WTC11 (cell line): ENCODE results near the gene MLXIPL. TPM values are rescaled to one million over a fixed set of nuclear protein-coding genes. Genes with fewer than 3 reads are reported as not detected.

ENCODE experiments used
- ATAC-seq: fragments of 200-7000 bp; cut with Tn5 transposase; 2 replicates; pipeline ENCODE4 v1.10.0; 2021; ENCODE audit warnings: mild to moderate bottlenecking, moderate library complexity
- CTCF ChIA-PET: fragments of 300-600 bp; sonication (Branson Sonifier 250); formaldehyde crosslinking; loops from one replicate; lab custom pipeline; 2021; ENCODE audit warnings: antibody characterized with exemption; lab: Charles Lee
- POLR2A ChIA-PET: fragments of 350-600 bp; sonication (Branson Sonifier 250); formaldehyde crosslinking; loops from one replicate; lab custom pipeline; 2021; ENCODE audit warnings: antibody characterized with exemption; lab: Charles Lee
- DNase-seq: peaks from one replicate; pipeline ENCODE4 v3.0.0; 2021; ENCODE audit warnings: low spot score
- H3K27ac Mint-ChIP-seq: 2 replicates; pipeline ENCODE4 v1.8.0; 2021; ENCODE audit warnings: mixed read lengths
- H3K27me3 Mint-ChIP-seq: 2 replicates; pipeline ENCODE4 v1.8.0; 2021; ENCODE audit warnings: low read depth, mild to moderate bottlenecking, moderate library complexity, mixed read lengths
- H3K36me3 Mint-ChIP-seq: 2 replicates; pipeline ENCODE4 v1.8.0; 2021; ENCODE audit warnings: mixed read lengths
- H3K4me1 Mint-ChIP-seq: 2 replicates; pipeline ENCODE4 v1.8.0; 2022; ENCODE audit warnings: mixed read lengths
- H3K4me3 Mint-ChIP-seq: 2 replicates; pipeline ENCODE4 v1.8.0; 2021; ENCODE audit warnings: mild to moderate bottlenecking, moderate library complexity, mixed read lengths
- H3K9me3 Mint-ChIP-seq: 2 replicates; pipeline ENCODE4 v1.8.0; 2021; ENCODE audit warnings: mixed read lengths
- E2F4 ChIP-seq: sonication (generic); formaldehyde crosslinking; IDR thresholded peaks from 2 replicates; pipeline ENCODE4 v1.8.1; 2022; ENCODE audit warnings: low read depth, mild to moderate bottlenecking, moderate library complexity, missing genetic modification reagents, borderline replicate concordance
- E2F5 ChIP-seq: sonication (generic); formaldehyde crosslinking; IDR thresholded peaks from 2 replicates; pipeline ENCODE4 v1.8.1; 2022; ENCODE audit warnings: mild to moderate bottlenecking, moderate library complexity, missing genetic modification reagents
- ESRRA ChIP-seq: sonication (generic); formaldehyde crosslinking; IDR thresholded peaks from 2 replicates; pipeline ENCODE4 v1.8.1; 2022; ENCODE audit warnings: mild to moderate bottlenecking, missing genetic modification reagents, borderline replicate concordance
- FOXJ3 ChIP-seq: sonication (generic); formaldehyde crosslinking; IDR thresholded peaks from 2 replicates; pipeline ENCODE4 v1.9.0; 2021; ENCODE audit warnings: missing genetic modification reagents, mild to moderate bottlenecking, borderline replicate concordance
- GRHL2 ChIP-seq: fragments of 250-450 bp; sonication (Bioruptor Pico); IDR thresholded peaks from 2 replicates; pipeline ENCODE4 v1.8.0; 2022; ENCODE audit warnings: mild to moderate bottlenecking, moderate library complexity; ENCODE audit not compliant: insufficient replicate concordance, severe bottlenecking
- GTF2I ChIP-seq: fragments of 250-450 bp; sonication (Bioruptor Pico); conservative IDR thresholded peaks from 2 replicates; pipeline ENCODE4 v1.4.0; 2021; ENCODE audit warnings: mild to moderate bottlenecking
- MLX ChIP-seq: sonication (generic); formaldehyde crosslinking; IDR thresholded peaks from 2 replicates; pipeline ENCODE4 v1.8.1; 2023; ENCODE audit warnings: mild to moderate bottlenecking, missing genetic modification reagents, moderate library complexity
- MXD4 ChIP-seq: fragments of 250-450 bp; sonication (Bioruptor Pico); IDR thresholded peaks from 2 replicates; pipeline ENCODE4 v1.8.0; 2021; ENCODE audit warnings: mild to moderate bottlenecking, moderate library complexity, borderline replicate concordance
- RELA ChIP-seq: sonication (generic); formaldehyde crosslinking; IDR thresholded peaks from 2 replicates; pipeline ENCODE4 v1.8.1; 2022; ENCODE audit warnings: missing genetic modification reagents, mild to moderate bottlenecking, borderline replicate concordance
- SMAD3 ChIP-seq: sonication (generic); formaldehyde crosslinking; IDR thresholded peaks from 2 replicates; pipeline ENCODE4 v1.8.0; 2022; ENCODE audit warnings: missing genetic modification reagents, mild to moderate bottlenecking, borderline replicate concordance
- SOX15 ChIP-seq: fragments of 250-450 bp; sonication (Bioruptor Pico); IDR thresholded peaks from 2 replicates; pipeline ENCODE4 v1.9.0; 2021; ENCODE audit warnings: mild to moderate bottlenecking
- ZNF121 ChIP-seq: sonication (generic); formaldehyde crosslinking; IDR thresholded peaks from 2 replicates; pipeline ENCODE4 v1.8.0; 2023; ENCODE audit warnings: missing genetic modification reagents
- ZNF263 ChIP-seq: sonication (generic); formaldehyde crosslinking; IDR thresholded peaks from 2 replicates; pipeline ENCODE4 v1.8.1; 2022; ENCODE audit warnings: low read depth, mild to moderate bottlenecking, moderate library complexity, missing genetic modification reagents
- ZNF281 ChIP-seq: sonication (generic); formaldehyde crosslinking; IDR thresholded peaks from 2 replicates; pipeline ENCODE4 v1.8.0; 2023; ENCODE audit warnings: mild to moderate bottlenecking, missing genetic modification reagents
- ZNF317 ChIP-seq: sonication (generic); formaldehyde crosslinking; IDR thresholded peaks from 2 replicates; pipeline ENCODE4 v1.8.1; 2023; ENCODE audit warnings: low read depth, mild to moderate bottlenecking, moderate library complexity, missing genetic modification reagents, borderline replicate concordance
- ZNF396 ChIP-seq: fragments of 250-450 bp; sonication (Bioruptor Pico); IDR thresholded peaks from 2 replicates; pipeline ENCODE4 v1.8.0; 2021; ENCODE audit warnings: mild to moderate bottlenecking, moderate library complexity, borderline replicate concordance
- ZNF512 ChIP-seq: sonication (generic); formaldehyde crosslinking; IDR thresholded peaks from 2 replicates; pipeline ENCODE4 v1.8.1; 2022; ENCODE audit warnings: missing genetic modification reagents, borderline replicate concordance
- ZSCAN18 ChIP-seq: fragments of 250-450 bp; sonication (Bioruptor Pico); IDR thresholded peaks from 2 replicates; pipeline ENCODE4 v2.1.2; 2022; ENCODE audit warnings: mild to moderate bottlenecking, moderate library complexity
- total RNA-seq: library from RNA; stranded (reverse); gene quantifications from 3 replicates; pipeline ENCODE4 v1.2.3, GENCODE V29; 2021

Gene MLXIPL
- total RNA-seq, 1 experiment from 2014 or later = 20.4 TPM

GRCh38 chr7:73647725-73648592 lies 23.6 kb upstream of the MLXIPL start (continued):
- TF ChIP-seq ZNF263 (CRISPR knock-in tag) (0 out of 2 replicates have a peak, but pooled peaks have one; percentile 8), MLX (CRISPR knock-in tag) (no peak), E2F4 (no peak), GRHL2 (CRISPR knock-in tag) (no peak)

GRCh38 chr7:73646785-73647724 lies 22.7 kb upstream of the MLXIPL start:
- TF ChIP-seq SOX15 (CRISPR knock-in tag) = no peak
- peak; percentile 24; the same call in 1 of the 2 replicates for TF ChIP-seq ZNF263 (CRISPR knock-in tag)
- Mint-ChIP-seq H3K27me3 (peaks cover 69% of the 10 kb centered on the region), H3K27ac (no peak overlapping the region), H3K36me3 (no peaks in the 10 kb centered on the region), H3K4me1 (peaks cover 15% of the 10 kb centered on the region), H3K4me3 (peak overlapping the region; percentile 61), H3K9me3 (no peaks in the 10 kb centered on the region)
- CTCF ChIA-PET = interaction anchor here (0.5 to 2.4 kb wide), 10 partner anchors 11 to 54 kb away, joined by 3 to 14 read pairs (median 4); partner anchors contain the start of genes MLXIPL and VPS37D
- ATAC-seq = peak; percentile 8; the same call in 1 of the 2 replicates
- POLR2A ChIA-PET = interaction anchor here (1.1 kb wide), 1 partner anchor 23 kb away, joined by 4 read pairs; the partner anchor contains the start of gene MLXIPL
- DNase-seq = no peak

GRCh38 chr7:73645643-73646174 lies 21.4 kb upstream of the MLXIPL start:
- DNase-seq (no peak), ATAC-seq (no peak)
- TF ChIP-seq E2F5 (CRISPR knock-in tag) = no peak
- no peak for TF ChIP-seq GTF2I (CRISPR knock-in tag)
- no peak for TF ChIP-seq SMAD3
- no peak for TF ChIP-seq ZNF396 (CRISPR knock-in tag)
- no peak for TF ChIP-seq FOXJ3
- no peak for TF ChIP-seq ZNF317 (CRISPR knock-in tag)
- no peak for TF ChIP-seq ESRRA
- no peak for TF ChIP-seq ZNF512 (CRISPR knock-in tag)
- no peak for TF ChIP-seq MXD4 (CRISPR knock-in tag)
- TF ChIP-seq ZSCAN18 (CRISPR knock-in tag) = no peak
- no peak for TF ChIP-seq ZNF281
- no peak for TF ChIP-seq ZNF121 (CRISPR knock-in tag)
- no peak for TF ChIP-seq RELA (CRISPR knock-in tag)
- Mint-ChIP-seq H3K4me1 (peaks cover 15% of the 10 kb centered on the region), H3K9me3 (peaks cover 3% of the 10 kb centered on the region), H3K4me3 (no peak overlapping the region), H3K36me3 (no peaks in the 10 kb centered on the region), H3K27me3 (peaks cover 62% of the 10 kb centered on the region), H3K27ac (no peak overlapping the region)
- ChIA-PET POLR2A (interaction anchor here (1.2 kb wide), 1 partner anchor 21 kb away, joined by 3 read pairs; the partner anchor contains the start of gene MLXIPL), CTCF (interaction anchor here (1.1 to 2.4 kb wide), 4 partner anchors 16 to 38 kb away, joined by 3 to 14 read pairs (median 6); no protein-coding TSS in a partner anchor)
